Suprapubic skin (tissue), 4 donors: ENCODE measurements around the gene PPT1. TPM values are rescaled to one million over a fixed set of nuclear protein-coding genes. Genes with fewer than 3 reads are reported as not detected.

Experiments used
- DNase-seq, 2 donors: peaks; one replicate each; pipeline ENCODE4 v3.0.0-alpha.2; 2019; ENCODE audit warnings: low spot score in 2 of 2
- H3K27ac ChIP-seq: fragments of 200-600 bp; sonication (generic); one replicate; pipeline ENCODE4 v1.5.1; 2019
- H3K27me3 ChIP-seq: fragments of 200-600 bp; sonication (generic); one replicate; pipeline ENCODE4 v1.5.1; 2019
- H3K36me3 ChIP-seq: fragments of 200-600 bp; sonication (generic); one replicate; pipeline ENCODE4 v1.5.1; 2019
- H3K4me1 ChIP-seq: fragments of 200-600 bp; sonication (generic); one replicate; pipeline ENCODE4 v1.5.1; 2019
- H3K4me3 ChIP-seq: fragments of 200-600 bp; sonication (generic); one replicate; pipeline ENCODE4 v1.5.1; 2019; ENCODE audit warnings: mild to moderate bottlenecking
- H3K9me3 ChIP-seq: fragments of 200-600 bp; sonication (generic); one replicate; pipeline ENCODE4 v1.5.1; 2019
- EP300 ChIP-seq: sonication (generic); formaldehyde crosslinking; IDR thresholded peaks from one replicate; pipeline ENCODE4 v1.6.1; 2017; ENCODE audit warnings: antibody characterized with exemption
- POLR2A ChIP-seq, 2 donors: fragments of 450-650 bp; IDR thresholded peaks; one replicate each; pipeline ENCODE4 v1.6.1; 2017; ENCODE audit warnings: antibody characterized with exemption in 2 of 2, mild to moderate bottlenecking in 2 of 2, moderate library complexity in 2 of 2
- POLR2AphosphoS5 ChIP-seq, 3 donors: sonication (generic); formaldehyde crosslinking; IDR thresholded peaks; one replicate each; pipeline ENCODE4 v1.6.1; 2017; ENCODE audit warnings: antibody characterized with exemption in 3 of 3
- WGBS: methylation state at CpG from one replicate; pipeline ENCODE4 v1.1.5; 2018; 5-methylcytosine and 5-hydroxymethylcytosine counted together
- total RNA-seq, 4 donors: library from RNA; depleted of rRNA; stranded (reverse); fragments of >200 nt; gene quantifications; one replicate each; pipeline ENCODE4 v1.1.0, GENCODE V29; 2016
- TF ChIP-seq, protein P1 (sequence below), 2 donors: fragments of 200-600 bp in 1 of 2; fragments of 450-650 bp in 1 of 2; sonication (generic) in 1 of 2; IDR thresholded peaks; one replicate each; pipeline ENCODE4 v1.5.1; 2016 to 2019; ENCODE audit warnings: antibody characterized with exemption in 2 of 2, mild to moderate bottlenecking in 1 of 2, moderate library complexity in 1 of 2

Gene PPT1
- total RNA-seq, result 10 to 100 TPM; 33.5 to 57.7 (median 42.6) TPM

DNA sequence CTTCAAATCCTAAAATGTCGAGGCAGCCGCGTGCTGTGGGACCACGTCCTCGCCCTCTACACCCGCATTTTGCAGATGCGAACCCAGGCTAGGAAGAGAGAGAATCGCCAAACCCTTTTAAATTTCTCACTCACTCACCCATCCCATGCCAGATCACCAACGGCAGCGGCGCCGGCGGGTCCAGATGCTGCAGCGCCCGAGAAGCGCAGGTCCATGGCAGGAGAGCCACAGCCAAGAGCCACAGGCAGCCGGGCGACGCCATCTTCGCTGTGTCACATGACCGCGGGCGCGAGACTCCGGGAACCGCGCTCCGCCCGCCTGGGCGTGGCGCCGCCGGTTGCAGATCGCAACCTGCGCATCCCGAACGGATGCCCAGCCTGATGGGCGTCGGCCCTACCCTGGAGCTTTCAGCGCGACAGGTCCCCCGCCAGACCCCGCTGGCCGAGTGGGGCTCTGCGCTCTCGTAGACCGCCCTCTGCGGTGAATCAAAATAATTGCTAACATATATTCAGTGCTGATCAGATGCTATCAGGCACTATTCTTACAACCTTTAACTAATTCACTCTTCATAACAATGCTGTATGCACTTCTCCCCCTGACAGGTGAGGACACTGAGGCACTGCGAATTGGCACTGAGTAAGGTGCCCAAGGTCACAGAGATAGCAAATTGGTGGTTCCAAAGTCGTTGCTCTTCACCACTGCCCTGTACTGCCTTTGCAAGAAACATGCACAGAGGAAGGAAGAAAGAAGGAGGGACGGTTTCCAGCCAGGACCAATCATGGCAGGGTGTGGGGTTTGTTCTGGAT lies at the start of gene PPT1:
PPT1 (minus strand) TSS at position 276 of the 806 bp plus-strand sequence; CDS start at position 262, 14 bp downstream.
- H3K9me3 ChIP-seq, result no peaks in the 10 kb centered on the region
- H3K36me3 ChIP-seq, result no peaks in the 10 kb centered on the region
- H3K27ac ChIP-seq, result peak within 1 kb of the TSS; percentile 72
- TF ChIP-seq, protein P1, sequence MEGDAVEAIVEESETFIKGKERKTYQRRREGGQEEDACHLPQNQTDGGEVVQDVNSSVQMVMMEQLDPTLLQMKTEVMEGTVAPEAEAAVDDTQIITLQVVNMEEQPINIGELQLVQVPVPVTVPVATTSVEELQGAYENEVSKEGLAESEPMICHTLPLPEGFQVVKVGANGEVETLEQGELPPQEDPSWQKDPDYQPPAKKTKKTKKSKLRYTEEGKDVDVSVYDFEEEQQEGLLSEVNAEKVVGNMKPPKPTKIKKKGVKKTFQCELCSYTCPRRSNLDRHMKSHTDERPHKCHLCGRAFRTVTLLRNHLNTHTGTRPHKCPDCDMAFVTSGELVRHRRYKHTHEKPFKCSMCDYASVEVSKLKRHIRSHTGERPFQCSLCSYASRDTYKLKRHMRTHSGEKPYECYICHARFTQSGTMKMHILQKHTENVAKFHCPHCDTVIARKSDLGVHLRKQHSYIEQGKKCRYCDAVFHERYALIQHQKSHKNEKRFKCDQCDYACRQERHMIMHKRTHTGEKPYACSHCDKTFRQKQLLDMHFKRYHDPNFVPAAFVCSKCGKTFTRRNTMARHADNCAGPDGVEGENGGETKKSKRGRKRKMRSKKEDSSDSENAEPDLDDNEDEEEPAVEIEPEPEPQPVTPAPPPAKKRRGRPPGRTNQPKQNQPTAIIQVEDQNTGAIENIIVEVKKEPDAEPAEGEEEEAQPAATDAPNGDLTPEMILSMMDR (IDR thresholded peaks at IDR 0.05), result peak in 1 of 2 donors; percentile 9
- peak; percentile 17 to 61 (median 42) for TF ChIP-seq POLR2AphosphoS5 (IDR thresholded peaks at IDR 0.05)
- no peak for TF ChIP-seq EP300
- TF ChIP-seq POLR2A (IDR thresholded peaks at IDR 0.05), result no peak
- peak; percentile 78 to 89 for DNase-seq
- WGBS, result under 1% methylated on average over 38 of the region's 51 CpGs
- peaks cover 19% of the 10 kb centered on the region for H3K4me1 ChIP-seq
- H3K4me3 ChIP-seq, result peak within 1 kb of the TSS; percentile 78
- H3K27me3 ChIP-seq, result no peaks in the 10 kb centered on the region

DNA sequence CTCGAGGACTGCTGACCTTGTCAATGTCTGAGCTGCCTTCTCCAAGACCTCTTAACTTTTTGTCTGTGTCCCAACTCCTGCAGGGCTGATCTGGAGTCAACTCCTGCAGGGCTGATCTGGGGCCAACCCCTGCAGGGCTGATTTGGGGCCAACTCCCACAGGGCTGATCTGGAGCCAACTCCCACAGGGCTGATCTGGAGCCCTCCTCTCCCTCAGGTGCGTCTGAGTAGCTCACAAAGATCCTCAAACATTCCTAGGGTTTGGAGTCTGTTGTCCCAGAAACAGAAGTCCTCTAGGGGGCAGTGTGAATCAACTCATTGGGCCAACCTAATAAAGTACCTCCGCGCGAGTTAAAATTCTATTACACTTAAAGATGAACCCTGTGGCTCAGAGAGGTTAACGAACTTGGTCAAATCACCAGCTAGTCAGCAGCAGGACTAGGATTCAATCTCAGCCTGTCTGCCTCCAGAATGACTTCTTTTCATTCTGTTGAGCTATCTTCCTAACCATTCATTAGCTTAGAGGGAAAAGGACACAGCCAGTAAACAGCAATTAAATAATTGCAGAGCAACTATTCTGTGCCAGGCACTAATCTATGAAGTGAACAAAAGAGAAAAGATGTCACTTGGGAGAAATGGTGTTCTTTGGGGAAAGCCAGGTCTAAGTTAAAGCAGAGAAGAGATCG lies 47.0 kb upstream of the PPT1 start:
- no peak overlapping the region for H3K27ac ChIP-seq
- no peak overlapping the region for H3K4me3 ChIP-seq
- no peaks in the 10 kb centered on the region for H3K9me3 ChIP-seq
- WGBS, result 14% methylated on average over 7 of the region's 7 CpGs
- TF ChIP-seq POLR2AphosphoS5 (IDR thresholded peaks at IDR 0.05) (no peak), POLR2A (IDR thresholded peaks at IDR 0.05) (no peak), EP300 (no peak)
- TF ChIP-seq, protein P1 (IDR thresholded peaks at IDR 0.05), result peak; percentile 60 to 63
- peaks cover 19% of the 10 kb centered on the region for H3K27me3 ChIP-seq
- no peaks in the 10 kb centered on the region for H3K36me3 ChIP-seq
- no peaks in the 10 kb centered on the region for H3K4me1 ChIP-seq
- no peak for DNase-seq

DNA sequence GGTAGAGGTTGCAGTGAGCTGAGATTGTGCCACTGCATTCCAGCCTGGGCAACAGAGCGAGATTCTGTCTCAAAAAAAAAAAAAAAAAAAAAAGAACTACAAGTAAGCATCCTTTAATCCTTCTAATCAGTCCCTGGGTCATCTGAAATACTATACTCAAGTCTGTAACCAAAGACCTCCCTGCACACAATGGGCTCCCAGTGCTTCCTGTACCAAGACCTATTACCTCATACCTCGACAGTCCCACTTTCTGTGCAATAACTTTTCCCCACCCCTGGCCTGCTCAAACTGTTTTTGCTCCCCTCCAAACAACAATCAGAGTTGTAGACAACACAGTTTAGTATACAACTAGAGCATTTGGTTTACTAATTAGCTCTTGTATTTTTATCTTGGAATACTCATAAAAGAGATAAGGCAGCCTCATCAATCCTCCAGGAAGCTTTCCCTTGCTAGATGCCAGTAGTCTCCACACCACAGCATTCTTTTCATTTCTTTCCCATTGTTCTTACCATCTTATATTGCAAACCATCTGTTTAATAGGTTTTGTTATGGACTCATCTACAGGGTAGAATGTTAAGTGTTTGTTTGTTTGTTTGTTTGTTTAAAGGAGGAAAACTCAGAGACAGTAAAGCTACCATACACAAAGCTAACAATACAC lies 45.0 kb upstream of the PPT1 start:
- Histone ChIP-seq H3K27me3 (peaks cover 14% of the 10 kb centered on the region), H3K4me3 (no peak overlapping the region), H3K4me1 (no peaks in the 10 kb centered on the region), H3K36me3 (no peaks in the 10 kb centered on the region), H3K9me3 (no peaks in the 10 kb centered on the region), H3K27ac (no peak overlapping the region)
- DNase-seq, result no peak
- TF ChIP-seq POLR2AphosphoS5 (IDR thresholded peaks at IDR 0.05) (no peak), POLR2A (IDR thresholded peaks at IDR 0.05) (no peak), EP300 (no peak)
- TF ChIP-seq, protein P1 (IDR thresholded peaks at IDR 0.05), result no peak
- 58% methylated on average over 2 of the region's 2 CpGs for WGBS

DNA sequence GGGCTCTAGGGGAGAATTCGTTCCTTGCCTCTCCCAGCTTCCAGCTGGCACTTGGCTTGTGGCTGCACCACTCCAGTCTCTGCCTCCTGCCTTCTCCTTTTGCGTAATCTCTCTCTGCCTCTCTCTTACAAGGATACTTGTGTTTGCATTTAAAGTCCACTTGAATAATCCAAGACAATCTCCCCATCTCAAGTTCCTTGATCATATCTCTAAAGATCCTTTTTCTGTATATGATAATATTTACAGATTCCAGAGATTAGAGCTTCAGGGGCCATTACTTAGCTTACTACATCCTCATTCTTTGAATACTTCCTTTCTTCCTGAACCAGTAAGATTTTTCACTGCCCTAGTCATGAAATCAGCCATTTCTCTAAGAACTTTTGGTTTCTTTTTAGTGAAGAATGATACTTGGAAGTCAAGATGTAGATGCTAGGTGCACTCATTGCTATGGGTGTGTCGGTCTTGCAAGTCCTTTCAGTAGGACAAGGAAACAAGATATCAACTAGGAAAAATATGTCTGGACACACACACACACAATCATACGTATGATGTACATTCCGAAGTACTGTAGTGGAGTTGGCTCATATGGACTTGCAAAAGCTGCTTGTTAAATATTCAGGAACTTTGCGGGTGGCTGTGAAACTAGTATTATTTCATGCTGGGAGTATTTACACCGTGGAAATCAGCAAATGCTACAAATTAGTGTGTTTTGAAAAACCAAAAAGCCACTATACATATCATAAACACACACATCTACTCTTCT lies 43.3 kb upstream of the PPT1 start:
- no peak overlapping the region for H3K27ac ChIP-seq
- WGBS, result 62% methylated on average over 7 of the region's 7 CpGs

More for the DNA sequence above, 43.3 kb upstream of the PPT1 start:
- no peaks in the 10 kb centered on the region for H3K36me3 ChIP-seq
- no peak for DNase-seq
- no peaks in the 10 kb centered on the region for H3K4me1 ChIP-seq
- H3K4me3 ChIP-seq, result no peak overlapping the region
- TF ChIP-seq POLR2AphosphoS5 (IDR thresholded peaks at IDR 0.05), result no peak
- TF ChIP-seq, protein P1 (IDR thresholded peaks at IDR 0.05), result no peak
- TF ChIP-seq EP300, result no peak
- TF ChIP-seq POLR2A (IDR thresholded peaks at IDR 0.05), result no peak
- H3K27me3 ChIP-seq, result peaks cover 6% of the 10 kb centered on the region
- no peaks in the 10 kb centered on the region for H3K9me3 ChIP-seq
